GM19025 (cell line): ENCODE data around the gene NPTX1.

Experiments
- ATAC-seq: cut with Tn5 transposase; IDR thresholded peaks from one replicate; pipeline ENCODE4 v1.9.1; 2021; ENCODE audit warnings: mild to moderate bottlenecking, low read depth, moderate library complexity; ENCODE audit not compliant: unreplicated experiment

Gene NPTX1

DNA sequence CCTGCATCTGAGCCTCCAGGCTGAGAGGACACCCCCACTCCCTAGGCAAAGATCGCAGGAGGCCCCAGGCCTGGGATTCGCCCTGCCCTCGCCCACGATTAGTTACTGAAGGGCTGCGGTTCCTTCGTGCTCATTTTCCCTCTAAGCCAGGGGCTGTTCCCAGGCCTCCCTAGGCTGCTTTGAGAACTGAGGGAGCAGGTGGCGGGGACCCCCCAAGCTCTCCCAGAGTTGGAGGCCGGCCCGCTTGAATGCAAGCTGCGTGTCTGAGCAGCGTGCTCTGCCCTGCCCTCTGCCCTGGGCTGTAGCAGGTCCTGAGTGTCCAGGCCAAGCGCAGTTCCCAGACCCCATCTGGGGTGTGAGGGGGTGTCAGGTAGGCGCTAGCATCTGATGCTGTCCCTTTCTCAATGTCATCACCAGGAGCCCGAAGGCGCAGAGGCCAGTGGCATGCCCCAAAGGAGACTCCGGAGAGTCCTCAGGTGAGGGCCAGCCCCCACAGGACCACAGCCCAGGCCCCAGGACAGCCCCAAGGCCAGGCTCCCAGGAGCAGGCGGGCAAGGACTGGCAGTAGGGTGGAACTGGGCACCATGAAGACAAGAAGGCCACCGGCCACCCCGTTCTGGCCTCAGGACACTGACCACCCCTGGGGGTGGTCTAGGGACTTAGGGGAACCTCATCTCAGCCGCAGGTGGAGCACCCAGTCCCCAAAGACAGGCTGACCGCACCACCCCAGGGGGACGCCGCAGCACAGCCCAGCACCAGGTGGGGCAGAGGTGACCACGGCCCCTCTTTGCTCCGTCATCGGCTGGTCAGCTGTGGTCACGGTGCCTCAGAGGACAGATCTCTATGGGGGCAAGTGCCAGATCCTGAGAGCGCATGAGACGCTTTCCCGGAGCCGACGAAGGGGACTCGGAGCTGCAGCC lies 46.8 kb downstream of the NPTX1 start:
- ATAC-seq = no peak

DNA sequence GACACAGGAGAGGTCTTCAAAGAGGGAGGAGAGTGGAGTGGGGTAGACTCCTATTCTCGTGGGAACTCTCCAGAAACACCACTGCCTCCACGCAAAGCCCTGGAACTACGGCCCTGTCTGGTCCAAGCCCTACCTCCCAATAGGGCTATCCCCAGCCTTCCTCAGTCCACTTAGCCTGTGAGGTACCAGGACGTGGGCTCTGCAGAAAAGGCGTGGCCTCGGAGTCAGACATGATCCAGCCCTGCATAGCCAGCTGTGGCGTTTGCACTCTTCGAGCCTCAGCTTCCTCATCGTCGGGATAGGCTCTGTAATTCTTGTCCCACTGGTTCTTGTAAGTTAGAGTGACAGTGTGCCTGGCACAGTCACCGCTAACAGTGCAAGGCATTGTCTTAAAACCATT lies 47.6 kb downstream of the NPTX1 start:
- no peak for ATAC-seq

DNA sequence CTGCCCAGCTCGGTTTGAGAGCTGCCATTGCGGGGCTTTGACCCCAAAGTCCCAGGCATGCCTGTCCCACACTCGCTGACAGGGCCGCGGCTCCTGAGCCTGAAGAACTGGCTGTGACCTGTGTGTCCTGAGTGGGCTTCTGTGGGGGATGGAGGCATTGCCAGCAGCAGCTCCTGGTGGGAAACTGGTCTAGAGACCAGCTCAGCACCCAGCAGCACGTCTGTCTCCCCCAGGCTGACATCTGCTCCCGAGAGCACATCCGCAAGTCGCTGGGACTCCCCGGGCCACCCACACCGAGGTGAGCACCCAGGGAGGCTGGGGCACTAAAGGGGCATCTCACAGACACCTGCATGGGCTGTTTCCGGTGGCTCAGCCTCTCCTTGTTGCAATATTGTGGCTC lies 48.0 kb downstream of the NPTX1 start:
- ATAC-seq = no peak

DNA sequence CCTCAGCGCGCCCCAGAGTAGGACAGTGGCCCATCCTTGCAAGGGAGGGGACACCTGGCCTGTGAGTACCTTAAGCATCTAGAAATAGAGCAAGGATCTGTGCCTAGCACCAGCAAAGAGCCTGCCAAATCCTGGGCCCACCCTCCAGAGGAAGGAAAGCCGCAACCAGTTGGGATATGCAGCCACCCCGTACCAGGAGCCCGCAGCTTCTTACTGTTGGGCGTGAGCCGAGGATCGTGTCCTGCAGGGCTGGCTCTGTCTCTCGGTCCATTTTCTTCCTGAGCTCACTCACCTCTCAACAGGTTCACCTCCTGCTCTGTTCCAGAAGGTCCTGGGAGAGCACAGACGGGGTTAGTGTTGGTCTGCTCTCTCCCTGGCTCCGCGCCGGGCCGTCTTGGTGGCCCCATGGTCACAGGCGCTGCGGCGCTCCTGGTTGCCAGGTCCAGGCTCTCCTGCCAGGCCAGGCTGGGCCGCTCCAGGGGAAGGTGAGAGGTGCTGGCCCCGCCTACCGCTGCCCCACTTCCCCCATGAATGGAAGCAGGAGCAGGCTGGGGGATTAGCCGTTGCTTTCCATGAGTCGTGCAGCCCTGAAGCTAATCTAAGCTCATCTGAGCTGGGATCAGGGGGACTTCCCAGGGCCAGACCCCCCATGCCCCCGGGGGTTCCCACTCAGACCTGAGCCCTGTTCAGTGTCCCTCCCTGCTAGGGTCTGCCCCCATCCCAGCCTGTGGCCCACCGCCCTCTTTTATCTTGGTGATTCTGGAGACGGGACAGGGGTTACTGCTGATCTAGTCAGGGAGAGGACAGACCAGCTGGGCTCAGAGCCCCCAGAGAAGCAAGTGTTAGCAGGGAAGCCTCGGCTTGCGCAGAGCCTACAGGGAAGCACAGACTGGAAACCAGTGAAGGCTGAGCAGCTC lies 48.8 kb downstream of the NPTX1 start:
- ATAC-seq = no peak

DNA sequence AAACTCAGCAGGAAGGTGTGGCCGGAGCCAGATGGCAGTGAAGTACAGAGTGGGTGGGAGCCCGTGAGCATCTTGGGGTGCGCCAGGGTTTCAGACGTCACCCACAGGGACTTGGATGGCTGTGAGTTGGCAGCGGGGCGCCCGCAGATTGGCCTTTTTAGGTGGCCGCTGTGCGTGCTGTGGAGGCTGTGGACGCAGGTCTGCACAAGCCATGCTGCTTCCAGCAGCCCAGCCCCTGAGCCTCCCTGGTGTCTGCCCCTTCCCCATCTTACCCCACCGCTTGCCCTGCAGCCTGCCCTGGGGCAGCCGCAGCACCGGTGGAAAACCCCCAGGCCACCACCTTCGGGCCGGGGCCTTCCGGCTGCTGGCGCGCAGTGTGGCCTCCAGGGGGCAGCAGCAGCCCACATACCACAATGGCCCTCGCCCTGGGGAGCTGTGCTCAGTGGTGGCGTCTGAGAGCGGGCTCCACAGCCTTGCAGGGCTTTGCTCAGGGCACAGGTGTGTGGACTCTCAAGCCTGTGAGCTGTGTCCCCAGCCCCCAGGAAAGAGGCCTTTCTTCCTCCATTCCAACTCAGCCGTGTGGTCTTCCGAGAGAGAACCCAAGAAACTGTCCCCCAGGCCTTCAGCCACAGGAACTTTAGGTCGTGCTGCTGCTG lies 49.6 kb downstream of the NPTX1 start:
- ATAC-seq = no peak

DNA sequence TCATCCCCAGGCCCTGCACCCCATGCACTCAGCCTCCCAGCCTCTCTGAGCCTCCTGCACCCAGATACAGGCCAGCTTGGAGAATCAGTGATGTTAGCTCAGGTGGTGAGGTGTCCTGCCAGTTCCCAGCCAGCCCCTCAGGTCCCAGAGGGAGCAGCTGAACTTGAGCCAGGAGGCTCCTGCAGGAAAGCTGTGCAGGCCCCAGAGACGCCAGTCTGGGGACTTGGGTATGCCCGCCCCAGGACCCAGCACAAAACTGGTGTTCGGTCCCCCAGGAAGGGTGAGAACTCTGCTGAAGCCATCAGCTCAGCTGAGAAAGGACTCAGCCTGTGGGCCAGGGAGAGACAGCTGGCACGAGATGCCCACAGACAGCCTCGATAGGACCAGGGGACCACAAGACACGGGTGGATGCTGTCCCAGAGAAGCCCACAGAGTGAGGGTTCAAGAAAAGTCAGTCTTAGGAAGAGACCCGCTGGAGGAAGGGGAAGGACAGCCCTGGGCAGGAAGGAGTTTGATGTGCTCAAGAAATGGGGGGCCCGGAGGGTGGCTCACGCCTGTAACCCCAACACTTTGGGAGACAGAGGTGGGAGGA lies 50.5 kb downstream of the NPTX1 start:
- ATAC-seq = no peak

DNA sequence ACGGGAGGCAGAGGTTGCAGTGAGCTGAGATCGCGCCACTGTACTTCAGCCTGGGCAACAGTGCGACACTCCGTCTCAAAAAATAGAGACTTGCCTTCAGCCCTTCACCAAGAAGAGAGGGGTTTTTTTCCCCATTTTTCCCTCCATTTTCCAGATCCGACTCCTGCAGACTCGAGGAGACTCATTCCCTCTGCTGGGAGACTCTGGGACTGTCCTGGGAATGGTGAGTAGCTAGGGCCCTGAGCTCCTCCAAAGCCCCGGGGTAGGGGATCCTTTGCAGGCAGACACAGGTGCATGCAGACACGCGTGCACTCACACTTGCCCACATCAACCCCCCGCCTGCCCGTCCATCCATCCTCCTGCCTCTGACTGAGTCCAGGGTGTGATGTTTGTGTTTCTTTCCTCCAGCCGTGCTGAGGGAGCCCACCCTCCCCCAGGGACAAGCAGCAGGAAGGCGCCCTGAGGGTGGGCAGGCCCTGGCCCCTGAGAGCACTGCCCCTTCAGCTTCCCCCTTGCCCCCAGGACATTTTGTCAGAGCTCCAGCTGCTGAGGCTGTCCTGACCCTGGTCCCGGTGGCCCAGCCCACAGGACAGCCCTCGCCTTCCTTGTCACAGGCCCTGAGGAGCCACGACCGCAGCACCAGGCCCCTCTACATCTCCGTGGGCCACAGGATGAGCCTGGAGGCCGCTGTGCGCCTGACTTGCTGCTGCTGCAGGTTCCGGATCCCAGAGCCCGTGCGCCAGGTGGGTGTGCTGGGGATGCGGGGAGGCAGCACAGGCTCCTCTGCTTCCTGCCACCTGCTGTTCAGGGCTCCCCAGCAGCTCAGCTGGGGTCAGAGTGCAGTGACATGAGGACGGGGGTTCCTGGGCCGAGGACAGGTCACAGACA lies 51.3 kb downstream of the NPTX1 start:
- ATAC-seq = no peak

DNA sequence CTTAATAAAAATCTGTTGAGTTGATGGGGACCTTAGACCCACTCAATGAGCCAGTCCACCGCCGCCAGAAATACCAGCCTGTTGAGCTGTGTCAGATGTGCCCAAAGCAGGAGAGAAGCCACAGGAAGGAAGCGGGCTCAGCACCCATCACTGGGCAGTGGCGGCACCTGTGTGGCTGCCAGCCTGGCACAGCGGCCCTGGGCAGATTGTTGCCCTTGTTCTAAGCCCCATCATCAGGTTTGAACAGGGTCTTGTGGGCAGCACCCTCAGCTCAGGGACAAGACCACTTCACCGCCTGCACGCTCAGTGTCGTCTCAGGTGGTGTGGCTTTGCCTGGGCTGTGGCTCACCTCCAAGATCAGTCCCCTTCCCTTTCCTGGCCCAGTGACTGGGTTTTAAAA lies 52.1 kb downstream of the NPTX1 start:
- ATAC-seq = no peak

DNA sequence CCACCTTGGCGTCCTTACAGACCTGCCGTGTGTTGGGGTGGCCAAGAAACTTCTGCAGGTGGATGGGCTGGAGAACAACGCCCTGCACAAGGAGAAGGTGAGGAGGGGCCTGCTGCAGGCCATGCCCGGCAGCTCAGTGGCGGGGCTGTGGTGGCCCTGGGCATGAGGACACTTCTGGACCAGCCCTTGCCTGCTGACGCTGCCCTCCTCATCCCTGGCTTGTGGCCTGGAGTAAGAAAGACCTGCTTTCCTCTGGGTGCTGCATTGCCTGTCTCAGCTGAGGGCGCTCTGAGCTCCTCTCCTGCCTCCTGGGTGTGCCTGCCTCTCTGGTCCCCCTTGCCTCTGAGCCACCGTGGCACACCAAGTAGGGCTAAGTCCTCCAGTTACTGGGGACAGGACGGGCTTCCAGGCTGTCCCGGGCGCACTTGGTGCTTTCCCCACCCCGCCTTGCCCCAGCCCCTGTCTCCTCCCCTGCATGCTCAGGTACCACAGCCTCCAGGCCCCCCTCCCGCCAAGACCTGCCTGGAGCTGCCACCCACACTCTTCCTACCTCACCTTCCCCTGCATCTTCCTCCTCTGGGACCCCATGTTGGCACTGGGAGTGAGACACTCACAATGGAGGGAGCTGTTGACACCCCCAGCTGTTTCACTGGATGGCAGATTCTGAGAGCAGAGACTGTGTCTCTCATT lies 52.7 kb downstream of the NPTX1 start:
- ATAC-seq = no peak

DNA sequence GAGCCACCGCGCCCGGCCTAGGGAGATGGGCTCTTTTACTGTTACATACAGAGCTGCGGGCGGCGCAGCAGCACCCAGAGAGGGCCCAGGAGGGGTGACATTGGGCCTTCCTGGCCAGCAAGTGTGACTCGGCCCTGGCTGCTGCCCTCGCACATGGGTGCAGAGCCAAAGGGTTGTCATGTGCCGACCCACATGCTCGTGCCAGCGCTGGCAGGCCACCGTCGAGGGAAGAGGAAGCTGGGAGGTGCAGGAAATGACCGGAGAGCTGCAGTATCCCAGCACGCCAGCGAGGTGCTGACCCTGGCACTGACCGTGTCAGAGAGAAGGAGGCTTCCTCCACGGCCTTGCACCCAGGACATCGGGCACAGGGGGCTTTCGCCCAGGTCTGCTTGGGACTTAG lies 53.4 kb downstream of the NPTX1 start:
- no peak for ATAC-seq

DNA sequence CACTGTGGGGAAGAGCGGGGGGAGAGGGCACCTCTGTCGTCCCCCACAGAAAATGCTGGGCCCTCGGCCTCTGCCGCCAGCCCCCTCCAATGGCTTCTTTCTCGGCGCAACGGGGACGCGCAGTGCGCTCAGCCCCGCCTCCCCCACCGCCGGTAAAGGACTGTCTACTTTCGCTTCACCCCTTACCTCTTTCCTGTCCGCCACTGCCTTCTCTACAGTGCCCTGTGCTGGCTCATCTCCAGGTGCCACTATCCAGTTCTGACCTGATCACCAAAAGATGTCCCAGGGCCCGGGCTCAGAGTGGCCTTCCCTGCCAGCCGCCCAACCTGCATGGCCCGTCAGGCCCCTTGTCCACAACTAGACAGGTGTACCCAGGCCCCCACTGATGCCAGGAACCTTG lies 54.1 kb downstream of the NPTX1 start:
- ATAC-seq = no peak

DNA sequence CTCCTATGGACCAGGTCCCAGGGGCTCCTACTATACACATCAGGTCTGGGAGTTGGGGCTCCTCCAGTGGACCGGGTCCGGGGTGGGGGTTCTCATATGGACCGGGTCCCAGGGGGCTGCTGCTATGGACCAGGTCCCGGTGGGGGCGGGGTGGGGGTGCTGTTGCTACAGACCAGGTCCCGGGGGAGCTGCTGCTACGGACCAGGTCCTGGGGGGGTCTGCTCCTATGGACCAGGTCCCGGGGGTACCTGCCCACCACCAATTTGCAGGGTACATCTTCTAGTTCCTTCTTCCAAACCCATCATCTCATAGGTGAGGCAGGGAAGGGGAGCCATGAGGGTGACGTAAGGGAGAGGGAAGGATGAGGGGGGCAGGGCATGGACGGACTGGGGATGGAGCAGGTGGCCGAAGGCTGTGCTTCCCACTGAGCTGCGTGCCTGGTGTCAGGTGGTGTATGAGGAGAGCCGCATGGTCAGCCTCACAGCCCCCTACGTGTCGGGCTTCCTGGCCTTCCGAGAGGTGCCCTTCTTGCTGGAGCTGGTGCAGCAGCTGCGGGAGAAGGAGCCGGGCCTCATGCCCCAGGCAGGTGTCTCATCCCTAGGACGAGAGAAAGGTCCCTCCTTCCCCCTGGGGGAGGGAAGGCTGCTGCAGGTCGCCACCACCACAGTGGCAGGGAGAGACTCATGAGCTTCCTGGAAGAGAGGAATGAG lies 54.9 kb downstream of the NPTX1 start:
- ATAC-seq = no peak

DNA sequence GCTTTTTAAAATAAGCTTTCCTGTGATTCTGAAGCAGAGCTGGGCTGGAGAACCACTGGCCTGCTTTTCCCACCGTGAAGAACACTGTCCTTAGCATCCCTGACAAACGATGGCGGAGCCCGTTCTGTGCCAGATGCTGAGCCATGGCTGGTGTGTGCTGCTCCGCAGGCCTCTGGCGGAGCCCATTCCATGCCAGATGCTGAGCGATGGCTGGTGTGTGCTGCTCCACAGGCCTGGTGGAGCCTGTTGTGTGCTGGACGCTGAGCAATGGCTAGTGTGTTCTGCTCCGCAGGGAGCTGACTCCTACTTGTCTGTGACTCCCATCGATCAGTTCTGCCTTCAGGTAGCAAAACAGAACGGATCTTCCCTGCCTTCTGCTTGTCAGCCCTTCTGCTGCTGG lies 57.2 kb downstream of the NPTX1 start:
- no peak for ATAC-seq

DNA sequence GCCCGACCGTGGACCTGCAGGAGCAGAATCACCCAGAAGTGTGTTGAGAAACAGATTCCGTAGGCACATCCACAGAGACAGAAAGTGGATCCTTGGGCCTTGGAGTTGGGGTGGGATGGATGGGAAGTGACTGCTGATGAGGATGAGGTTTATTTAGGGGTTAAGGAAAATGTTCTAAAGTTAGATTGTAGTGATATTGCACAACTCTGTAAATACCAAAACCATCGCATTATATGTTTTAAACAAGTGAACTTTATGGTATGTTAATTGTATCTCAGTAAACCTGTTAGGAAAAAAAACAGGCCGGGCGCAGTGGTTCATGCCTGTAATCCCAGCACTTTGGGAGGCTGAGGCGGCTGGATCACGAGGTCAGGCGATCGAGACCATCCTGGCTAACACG lies 57.8 kb downstream of the NPTX1 start:
- no peak for ATAC-seq
